Stimulated activated naive CD8-positive, alpha-beta T cell treated with anti-CD3 and anti-CD28 coated beads, Interleukin-15, Interleukin-2, amounts not matched to agents 100 ng/mL and 50 ng/mL, for 24 hours (primary cell): ENCODE data around the gene NR6A1.

Source experiments
- H3K27ac Mint-ChIP-seq: one replicate; pipeline ENCODE4 v1.8.0; 2021; ENCODE audit warnings: mild to moderate bottlenecking, mixed read lengths
- H3K27me3 Mint-ChIP-seq: one replicate; pipeline ENCODE4 v1.8.0; 2021; ENCODE audit warnings: mixed read lengths
- H3K36me3 Mint-ChIP-seq: one replicate; pipeline ENCODE4 v1.8.0; 2021; ENCODE audit warnings: low read depth, mixed read lengths
- H3K4me1 Mint-ChIP-seq: one replicate; pipeline ENCODE4 v1.8.0; 2021; ENCODE audit warnings: low read depth, mixed read lengths
- H3K4me3 Mint-ChIP-seq: one replicate; pipeline ENCODE4 v1.8.0; 2021; ENCODE audit warnings: mild to moderate bottlenecking, mixed read lengths
- H3K9me3 Mint-ChIP-seq: one replicate; pipeline ENCODE4 v1.8.0; 2021; ENCODE audit warnings: mixed read lengths

The NR6A1 gene

GRCh38 chr9:124615100-124615742 lies 155.9 kb downstream of the NR6A1 start:
- Mint-ChIP-seq H3K27me3 (peaks cover 15% of the 10 kb centered on the region), H3K36me3 (no peaks in the 10 kb centered on the region), H3K4me3 (no peak overlapping the region), H3K9me3 (no peaks in the 10 kb centered on the region), H3K27ac (no peak overlapping the region), H3K4me1 (no peaks in the 10 kb centered on the region)

- no peaks in the 10 kb centered on the region for H3K36me3 Mint-ChIP-seq
- H3K27ac Mint-ChIP-seq: no peak overlapping the region
- no peak overlapping the region for H3K4me3 Mint-ChIP-seq
- H3K27me3 Mint-ChIP-seq: peaks cover 19% of the 10 kb centered on the region
- no peaks in the 10 kb centered on the region for H3K4me1 Mint-ChIP-seq
- H3K9me3 Mint-ChIP-seq: no peaks in the 10 kb centered on the region
Measured at GRCh38 chr9:124613849-124614248, 157.3 kb downstream of the NR6A1 start.

GRCh38 chr9:124611106-124611505 lies 160.0 kb downstream of the NR6A1 start:
- Mint-ChIP-seq H3K4me3 (no peak overlapping the region), H3K36me3 (no peaks in the 10 kb centered on the region), H3K27me3 (peaks cover 15% of the 10 kb centered on the region), H3K4me1 (no peaks in the 10 kb centered on the region), H3K27ac (no peak overlapping the region), H3K9me3 (no peaks in the 10 kb centered on the region)

GRCh38 chr9:124606027-124606426 lies 165.1 kb downstream of the NR6A1 start:
- Mint-ChIP-seq H3K27ac (no peak overlapping the region), H3K4me1 (no peaks in the 10 kb centered on the region), H3K36me3 (no peaks in the 10 kb centered on the region), H3K9me3 (no peaks in the 10 kb centered on the region), H3K27me3 (peaks cover 9% of the 10 kb centered on the region), H3K4me3 (no peak overlapping the region)

GRCh38 chr9:124605258-124605657 lies 165.9 kb downstream of the NR6A1 start:
- Mint-ChIP-seq H3K9me3 (no peaks in the 10 kb centered on the region), H3K4me3 (no peak overlapping the region), H3K4me1 (no peaks in the 10 kb centered on the region), H3K27ac (no peak overlapping the region), H3K27me3 (peaks cover 14% of the 10 kb centered on the region), H3K36me3 (no peaks in the 10 kb centered on the region)

- H3K9me3 Mint-ChIP-seq: no peaks in the 10 kb centered on the region
- H3K4me1 Mint-ChIP-seq: no peaks in the 10 kb centered on the region
- no peak overlapping the region for H3K4me3 Mint-ChIP-seq
- H3K27ac Mint-ChIP-seq: no peak overlapping the region
- H3K27me3 Mint-ChIP-seq: peaks cover 11% of the 10 kb centered on the region
- H3K36me3 Mint-ChIP-seq: no peaks in the 10 kb centered on the region
Measured at GRCh38 chr9:124602632-124603031, 168.5 kb downstream of the NR6A1 start.

- Mint-ChIP-seq H3K36me3 (no peaks in the 10 kb centered on the region), H3K27me3 (peaks cover 11% of the 10 kb centered on the region), H3K4me3 (no peak overlapping the region), H3K4me1 (no peaks in the 10 kb centered on the region), H3K9me3 (no peaks in the 10 kb centered on the region), H3K27ac (no peak overlapping the region)
Measured at GRCh38 chr9:124602204-124602603, 168.9 kb downstream of the NR6A1 start.

GRCh38 chr9:124600407-124600806 lies 170.7 kb downstream of the NR6A1 start:
- H3K9me3 Mint-ChIP-seq: no peaks in the 10 kb centered on the region

GRCh38 chr9:124599121-124599795 lies 171.9 kb downstream of the NR6A1 start:
- H3K4me1 Mint-ChIP-seq: no peaks in the 10 kb centered on the region
- H3K27ac Mint-ChIP-seq: no peak overlapping the region
- no peaks in the 10 kb centered on the region for H3K36me3 Mint-ChIP-seq
- H3K4me3 Mint-ChIP-seq: no peak overlapping the region
- no peaks in the 10 kb centered on the region for H3K9me3 Mint-ChIP-seq
- H3K27me3 Mint-ChIP-seq: peaks cover 22% of the 10 kb centered on the region

More at GRCh38 chr9:124600407-124600806, 170.7 kb downstream of the NR6A1 start:
- Mint-ChIP-seq H3K4me3 (no peak overlapping the region), H3K36me3 (no peaks in the 10 kb centered on the region), H3K27me3 (peaks cover 21% of the 10 kb centered on the region), H3K27ac (no peak overlapping the region), H3K4me1 (no peaks in the 10 kb centered on the region)

- Mint-ChIP-seq H3K4me1 (no peaks in the 10 kb centered on the region), H3K27ac (no peak overlapping the region), H3K27me3 (peaks cover 26% of the 10 kb centered on the region), H3K36me3 (no peaks in the 10 kb centered on the region), H3K4me3 (no peak overlapping the region), H3K9me3 (no peaks in the 10 kb centered on the region)
Measured at GRCh38 chr9:124598048-124598447, 173.1 kb downstream of the NR6A1 start.

GRCh38 chr9:124596172-124596839 lies 174.8 kb downstream of the NR6A1 start:
- Mint-ChIP-seq H3K36me3 (no peaks in the 10 kb centered on the region), H3K27me3 (peaks cover 26% of the 10 kb centered on the region)

GRCh38 chr9:124595743-124596142 lies 175.4 kb downstream of the NR6A1 start:
- Mint-ChIP-seq H3K27ac (no peak overlapping the region), H3K9me3 (no peaks in the 10 kb centered on the region), H3K36me3 (no peaks in the 10 kb centered on the region), H3K4me3 (no peak overlapping the region), H3K4me1 (no peaks in the 10 kb centered on the region), H3K27me3 (peaks cover 25% of the 10 kb centered on the region)

More at GRCh38 chr9:124596172-124596839, 174.8 kb downstream of the NR6A1 start:
- H3K4me1 Mint-ChIP-seq: no peaks in the 10 kb centered on the region
- no peak overlapping the region for H3K27ac Mint-ChIP-seq
- no peak overlapping the region for H3K4me3 Mint-ChIP-seq
- H3K9me3 Mint-ChIP-seq: no peaks in the 10 kb centered on the region

- Mint-ChIP-seq H3K9me3 (no peaks in the 10 kb centered on the region), H3K36me3 (no peaks in the 10 kb centered on the region), H3K4me1 (no peaks in the 10 kb centered on the region), H3K4me3 (no peak overlapping the region), H3K27ac (no peak overlapping the region), H3K27me3 (peaks cover 19% of the 10 kb centered on the region)
Measured at GRCh38 chr9:124594673-124595072, 176.4 kb downstream of the NR6A1 start.

GRCh38 chr9:124594225-124594624 lies 176.9 kb downstream of the NR6A1 start:
- Mint-ChIP-seq H3K36me3 (no peaks in the 10 kb centered on the region), H3K4me3 (no peak overlapping the region), H3K27me3 (peaks cover 19% of the 10 kb centered on the region), H3K27ac (no peak overlapping the region), H3K4me1 (no peaks in the 10 kb centered on the region), H3K9me3 (no peaks in the 10 kb centered on the region)

GRCh38 chr9:124593651-124594058 lies 177.5 kb downstream of the NR6A1 start:
- no peaks in the 10 kb centered on the region for H3K36me3 Mint-ChIP-seq

More at GRCh38 chr9:124593651-124594058, 177.5 kb downstream of the NR6A1 start:
- Mint-ChIP-seq H3K9me3 (no peaks in the 10 kb centered on the region), H3K4me3 (no peak overlapping the region), H3K27me3 (peaks cover 19% of the 10 kb centered on the region), H3K27ac (no peak overlapping the region), H3K4me1 (no peaks in the 10 kb centered on the region)
